A549 (cell line): Measurements from ENCODE around the gene ILDR2. TPM values are rescaled to one million over a fixed set of nuclear protein-coding genes. Genes with fewer than 3 reads are reported as not detected.
A peak's percentile ranks its signal among the peaks of the same experiment; 100 is the strongest.

ENCODE experiments used
- ATAC-seq, 2 experiments: fragments of 200-7000 bp in 1 of 2; fragments of >200 bp in 1 of 2; cut with Nextera tagmentation in 1 of 2; cut with Tn5 transposase in 1 of 2; 3 replicates each; pipeline versions ENCODE4 v1.8.0 to v1.9.1; 2018 to 2020; ENCODE audit warnings: mild to moderate bottlenecking in 1 of 2, moderate library complexity in 1 of 2
- CTCF ChIA-PET: fragments of 300-600 bp; sonication (Branson Sonifier 250); formaldehyde crosslinking; extraction: SDS; loops from one replicate; lab custom pipeline; 2021; ENCODE audit warnings: antibody characterized with exemption, inconsistent platforms; lab: Yijun Ruan, JAX
- POLR2A ChIA-PET: fragments of 350-600 bp; formaldehyde crosslinking; extraction: SDS; loops from one replicate; lab custom pipeline; 2021; ENCODE audit warnings: antibody characterized with exemption, inconsistent platforms; lab: Yijun Ruan, JAX
- DNase-seq, 2 experiments: peaks; one replicate each; pipeline versions ENCODE4 v3.0.0 to v3.0.0-alpha.2; 2011 to 2016; ENCODE audit warnings: low read depth in 1 of 2, low spot score in 1 of 2
- FAIRE-seq: peaks from 2 replicates; lab custom pipeline; 2011; peaks lifted over from hg19 to GRCh38; lab: Jason Lieb, UNC
- H3K27ac ChIP-seq, 2 experiments: fragments of >200 bp; sonication (Bioruptor Twin); formaldehyde crosslinking; 3 replicates each; pipeline ENCODE4 v1.5.1; 2016 to 2017
- H3K4me1 ChIP-seq: fragments of >200 bp; sonication (Bioruptor Twin); formaldehyde crosslinking; 3 replicates; pipeline ENCODE4 v1.6.1; 2016
- H3K4me2 ChIP-seq: fragments of >200 bp; sonication (Bioruptor Twin); formaldehyde crosslinking; 3 replicates; pipeline ENCODE4 v1.6.1; 2016
- H3K4me3 ChIP-seq: fragments of >200 bp; sonication (Bioruptor Twin); formaldehyde crosslinking; 3 replicates; pipeline ENCODE4 v1.5.1; 2016
- H3K9me3 ChIP-seq: fragments of >200 bp; sonication (Bioruptor Twin); formaldehyde crosslinking; 3 replicates; pipeline ENCODE4 v1.6.1; 2016
- BHLHE40 ChIP-seq: IDR thresholded peaks from 2 replicates; pipeline ENCODE4 v1.6.1; 2012; ENCODE audit warnings: low read depth, low read length, inconsistent platforms
- CBX2 ChIP-seq: fragments of 200-600 bp; sonication (generic); IDR thresholded peaks from 2 replicates; pipeline ENCODE4 v1.6.1; 2016; ENCODE audit warnings: low read depth, mild to moderate bottlenecking, borderline replicate concordance
- CBX8 ChIP-seq: fragments of 200-600 bp; sonication (generic); IDR thresholded peaks from 2 replicates; pipeline ENCODE4 v1.6.1; 2016
- CHD2 ChIP-seq: fragments of 150-350 bp; IDR thresholded peaks from 2 replicates; pipeline ENCODE4 v1.6.1; 2014; ENCODE audit warnings: low read length; ENCODE audit not compliant: partially characterized antibody
- CTCF ChIP-seq: fragments of >200 bp; sonication (Bioruptor Twin); formaldehyde crosslinking; IDR thresholded peaks from 3 replicates; pipeline ENCODE4 v1.5.1; 2016
- EHMT2 ChIP-seq: fragments of 200-600 bp; sonication (generic); IDR thresholded peaks from 2 replicates; pipeline ENCODE4 v1.6.1; 2016; ENCODE audit warnings: antibody characterized with exemption, low read depth, mild to moderate bottlenecking, moderate library complexity
- ESRRA ChIP-seq: fragments of 150-350 bp; IDR thresholded peaks from 2 replicates; pipeline ENCODE4 v1.6.1; 2014; ENCODE audit warnings: mild to moderate bottlenecking, low read length, borderline replicate concordance
- FOSL2 ChIP-seq, 2 experiments: fragments of 450-650 bp in 1 of 2; fragments of >200 bp in 1 of 2; sonication (Bioruptor Twin) in 1 of 2; formaldehyde crosslinking; IDR thresholded peaks; 2 replicates each; pipeline versions ENCODE4 v1.5.0 to v1.6.1; 2016 to 2020; ENCODE audit warnings: mild to moderate bottlenecking in 1 of 2, moderate library complexity in 1 of 2
- FOXS1 ChIP-seq: fragments of 250-450 bp; sonication (Bioruptor Pico); IDR thresholded peaks from 2 replicates; pipeline ENCODE4 v1.5.0; 2020; ENCODE audit warnings: mild to moderate bottlenecking, moderate library complexity
- GATA3 ChIP-seq: IDR thresholded peaks from 2 replicates; pipeline ENCODE4 v1.6.1; 2012; ENCODE audit warnings: borderline replicate concordance
- HDAC2 ChIP-seq: fragments of 200-600 bp; sonication (generic); IDR thresholded peaks from 2 replicates; pipeline ENCODE4 v1.6.1; 2016
- HMGXB4 ChIP-seq: fragments of 250-450 bp; sonication (Bioruptor Pico); IDR thresholded peaks from 2 replicates; pipeline ENCODE4 v1.5.0; 2021; ENCODE audit warnings: mild to moderate bottlenecking, moderate library complexity, borderline replicate concordance
- JUNB ChIP-seq: fragments of >200 bp; sonication (Bioruptor Twin); formaldehyde crosslinking; IDR thresholded peaks from 2 replicates; pipeline ENCODE4 v1.6.1; 2016
- KDM1A ChIP-seq: fragments of 200-600 bp; sonication (generic); IDR thresholded peaks from 2 replicates; pipeline ENCODE4 v1.6.1; 2016; ENCODE audit warnings: low read depth, mild to moderate bottlenecking
- MAFK ChIP-seq: fragments of 450-650 bp; IDR thresholded peaks from 2 replicates; pipeline ENCODE4 v1.6.1; 2014; ENCODE audit not compliant: partially characterized antibody
- MAX ChIP-seq: IDR thresholded peaks from 2 replicates; pipeline ENCODE4 v1.6.1; 2012
- NFE2L2 ChIP-seq: fragments of 150-350 bp; conservative IDR thresholded peaks from 2 replicates; pipeline ENCODE4 v1.6.1; 2014; ENCODE audit warnings: low read length
- NPAS2 ChIP-seq: fragments of 250-450 bp; sonication (Bioruptor Pico); IDR thresholded peaks from 2 replicates; pipeline ENCODE4 v1.8.0; 2022; ENCODE audit warnings: mild to moderate bottlenecking, moderate library complexity, borderline replicate concordance
- RARB ChIP-seq: fragments of 250-450 bp; sonication (Bioruptor Pico); IDR thresholded peaks from 2 replicates; pipeline ENCODE4 v1.8.0; 2021; ENCODE audit warnings: mild to moderate bottlenecking, moderate library complexity
- RNF2 ChIP-seq: fragments of 200-600 bp; sonication (generic); IDR thresholded peaks from 2 replicates; pipeline ENCODE4 v1.6.1; 2016; ENCODE audit warnings: low read depth, mild to moderate bottlenecking, antibody characterized with exemption, moderate library complexity, borderline replicate concordance
- TP53 ChIP-seq: fragments of 250-450 bp; sonication (Bioruptor Pico); IDR thresholded peaks from 2 replicates; pipeline ENCODE4 v1.5.0; 2021; ENCODE audit warnings: mild to moderate bottlenecking, moderate library complexity
- ZFP36 ChIP-seq: fragments of 450-650 bp; IDR thresholded peaks from 2 replicates; pipeline ENCODE4 v1.6.1; 2014; ENCODE audit warnings: borderline replicate concordance; ENCODE audit not compliant: partially characterized antibody
- WGBS: methylation state at CpG from one replicate; pipeline ENCODE4 v1.1.6; 2017; ENCODE audit errors: missing lambda C conversion rate; 5-methylcytosine and 5-hydroxymethylcytosine counted together
- polyA minus RNA-seq: library from RNA; depleted of rRNA, polyadenylated mRNA; stranded (reverse); fragments of >200 nt; gene quantifications from 2 replicates; pipeline ENCODE4 v1.2.3, GENCODE V29; 2011; rRNA and poly(A)+ RNA removed
- polyA plus RNA-seq, 4 experiments: library from polyadenylated mRNA; depleted of rRNA in 3 of 4; stranded (reverse); fragments of >200 nt; fragmentation: RNase III in 1 of 4; extraction: RNeasy Plus Mini Kit Qiagen cat#74134 plus additional on column Dnase treatment in 1 of 4; gene quantifications; 2 replicates in 3 of 4; 3 replicates in 1 of 4; pipeline ENCODE4 v1.2.3, GENCODE V29; 2011 to 2017
- TF ChIP-seq, protein P1 (sequence below): fragments of 150-350 bp; IDR thresholded peaks from 2 replicates; pipeline ENCODE4 v1.6.1; 2014; ENCODE audit warnings: low read depth, mild to moderate bottlenecking, low read length
- TF ChIP-seq, protein P2 (sequence below): fragments of 450-650 bp; IDR thresholded peaks from 2 replicates; pipeline ENCODE4 v1.6.1; 2014; ENCODE audit warnings: antibody characterized with exemption
- TF ChIP-seq, protein P3 (sequence below): fragments of >200 bp; sonication (Bioruptor Twin); formaldehyde crosslinking; IDR thresholded peaks from 2 replicates; pipeline ENCODE4 v1.6.1; 2016

Gene ILDR2
- polyA plus RNA-seq (2011; rRNA removed) (0.04 TPM in 2 replicates), polyA plus RNA-seq (2017; fragmentation: RNase III; extraction: RNeasy Plus Mini Kit Qiagen cat#74134 plus additional on column Dnase treatment) (0.03 TPM in 1 of 3 replicates, not detected in the others), polyA minus RNA-seq (not detected in 2 replicates)
- polyA plus RNA-seq (2012; cell fraction: cytosol; rRNA removed) = 0.01 TPM in 1 of 2 replicates, not detected in the other
- 0.02 TPM in 1 of 2 replicates, not detected in the other for polyA plus RNA-seq (2012; cell fraction: nucleus; rRNA removed)

GRCh38 chr1:166975361-166976129 is at the start of gene ILDR2:
Gene ILDR2, minus strand, starts transcription at chr1:166975540. Its CDS starts 272 bp downstream, at chr1:166975268.
- ChIA-PET CTCF (interaction anchor here (1.1 kb wide), 3 partner anchors 65 to 412 kb away, joined by 3 to 5 read pairs (median 4); no protein-coding TSS in a partner anchor), POLR2A (no interaction called here)
- H3K9me3 ChIP-seq = no peaks in the 10 kb centered on the region
- TF ChIP-seq RNF2 (peak; percentile 54), MAX (peak; percentile 31; the same call in 1 of the 2 replicates), JUNB (no peak), NPAS2 (CRISPR knock-in tag) (no peak), CTCF (peak; percentile 42; the same call in 2 of the 3 replicates), HDAC2 (no peak), CBX8 (no peak)
- TF ChIP-seq, protein P1, sequence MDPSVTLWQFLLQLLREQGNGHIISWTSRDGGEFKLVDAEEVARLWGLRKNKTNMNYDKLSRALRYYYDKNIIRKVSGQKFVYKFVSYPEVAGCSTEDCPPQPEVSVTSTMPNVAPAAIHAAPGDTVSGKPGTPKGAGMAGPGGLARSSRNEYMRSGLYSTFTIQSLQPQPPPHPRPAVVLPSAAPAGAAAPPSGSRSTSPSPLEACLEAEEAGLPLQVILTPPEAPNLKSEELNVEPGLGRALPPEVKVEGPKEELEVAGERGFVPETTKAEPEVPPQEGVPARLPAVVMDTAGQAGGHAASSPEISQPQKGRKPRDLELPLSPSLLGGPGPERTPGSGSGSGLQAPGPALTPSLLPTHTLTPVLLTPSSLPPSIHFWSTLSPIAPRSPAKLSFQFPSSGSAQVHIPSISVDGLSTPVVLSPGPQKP = no peak
- H3K4me2 ChIP-seq = peak within 1 kb of the TSS; percentile 94
- FAIRE-seq (no peak), DNase-seq (peak; percentile 16 to 28), ATAC-seq (peak; percentile 79 to 83)
- WGBS = 2% methylated on average over 23 of the region's 97 CpGs
- H3K4me3 ChIP-seq = peak within 1 kb of the TSS; percentile 57
- H3K4me1 ChIP-seq = peaks cover 3% of the 10 kb centered on the region; the same call in 1 of the 3 replicates
- peak within 1 kb of the TSS in 1 of 2 experiments; percentile 73; a peak in 3 of 6 replicates for H3K27ac ChIP-seq

GRCh38 chr1:167022384-167022783 is 47.0 kb upstream of the ILDR2 start:
- no peak overlapping the region for H3K4me3 ChIP-seq
- no peaks in the 10 kb centered on the region for H3K9me3 ChIP-seq
- no peak overlapping the region for H3K27ac ChIP-seq
- 15% methylated on average over 1 of the region's 1 CpG for WGBS
- ATAC-seq = no peak
- no peak for TF ChIP-seq CBX2
- no peak for TF ChIP-seq GATA3
- TF ChIP-seq ESRRA = no peak
- no peak for TF ChIP-seq RNF2
- no peak for TF ChIP-seq NPAS2 (CRISPR knock-in tag)
- TF ChIP-seq CHD2 = no peak
- TF ChIP-seq NFE2L2 = no peak
- TF ChIP-seq MAFK = no peak
- no peak for TF ChIP-seq RARB (CRISPR knock-in tag)
- TF ChIP-seq EHMT2 = no peak
- TF ChIP-seq, protein P2, sequence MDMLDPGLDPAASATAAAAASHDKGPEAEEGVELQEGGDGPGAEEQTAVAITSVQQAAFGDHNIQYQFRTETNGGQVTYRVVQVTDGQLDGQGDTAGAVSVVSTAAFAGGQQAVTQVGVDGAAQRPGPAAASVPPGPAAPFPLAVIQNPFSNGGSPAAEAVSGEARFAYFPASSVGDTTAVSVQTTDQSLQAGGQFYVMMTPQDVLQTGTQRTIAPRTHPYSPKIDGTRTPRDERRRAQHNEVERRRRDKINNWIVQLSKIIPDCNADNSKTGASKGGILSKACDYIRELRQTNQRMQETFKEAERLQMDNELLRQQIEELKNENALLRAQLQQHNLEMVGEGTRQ = no peak
- TF ChIP-seq, protein P1 = no peak
- TF ChIP-seq, protein P3, sequence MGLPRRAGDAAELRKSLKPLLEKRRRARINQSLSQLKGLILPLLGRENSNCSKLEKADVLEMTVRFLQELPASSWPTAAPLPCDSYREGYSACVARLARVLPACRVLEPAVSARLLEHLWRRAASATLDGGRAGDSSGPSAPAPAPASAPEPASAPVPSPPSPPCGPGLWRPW = no peak
- TF ChIP-seq FOXS1 (CRISPR knock-in tag) = no peak
- no peak for TF ChIP-seq ZFP36
- no peak for TF ChIP-seq KDM1A
- no peak for TF ChIP-seq FOSL2 (IDR thresholded peaks at IDR 0.05)
- TF ChIP-seq FOSL2 (CRISPR knock-in tag; IDR thresholded peaks at IDR 0.05) = no peak
- no peak for TF ChIP-seq BHLHE40
- TF ChIP-seq HMGXB4 (CRISPR knock-in tag) = no peak
- no peak for TF ChIP-seq TP53 (CRISPR knock-in tag)
- CTCF ChIA-PET = interaction anchor here (1.0 kb wide), 1 partner anchor 10 kb away, joined by 4 read pairs; no protein-coding TSS in a partner anchor
- FAIRE-seq = no peak
- H3K4me2 ChIP-seq = no peak overlapping the region
- no peak for DNase-seq
- POLR2A ChIA-PET = no interaction called here
- no peaks in the 10 kb centered on the region for H3K4me1 ChIP-seq
